Panc1 (cell line): ENCODE measurements around the gene RAET1E.
"Not testable (repeated sequence)": the region's sequence is repeated elsewhere in the genome, so short reads cannot be mapped to it uniquely, and the experiment has no call there.

Experiments used
- POLR2AphosphoS5 ChIP-seq: IDR thresholded peaks from 2 replicates; pipeline ENCODE4 v1.6.1; 2012; ENCODE audit warnings: mild to moderate bottlenecking, low read depth, low read length, moderate library complexity
- REST ChIP-seq, 2 experiments: IDR thresholded peaks; 2 replicates each; pipeline ENCODE4 v1.6.1; 2011 to 2012; ENCODE audit warnings: low read depth in 2 of 2, control low read depth in 1 of 2, low read length in 1 of 2, mild to moderate bottlenecking in 1 of 2, moderate library complexity in 1 of 2; ENCODE audit not compliant: insufficient read depth in 1 of 2
- SIN3A ChIP-seq: IDR thresholded peaks from 2 replicates; pipeline ENCODE4 v1.6.1; 2012; ENCODE audit warnings: low read depth, mild to moderate bottlenecking, low read length, moderate library complexity, borderline replicate concordance; ENCODE audit not compliant: insufficient read depth
- TCF7L2 ChIP-seq: IDR thresholded peaks from 2 replicates; pipeline ENCODE4 v1.6.1; 2011; ENCODE audit warnings: mild to moderate bottlenecking, low read depth, low read length, inconsistent platforms
- TF ChIP-seq, protein P1 (sequence below): fragments of 450-650 bp; IDR thresholded peaks from 2 replicates; pipeline ENCODE4 v1.5.1; 2017; ENCODE audit warnings: mild to moderate bottlenecking

DNA sequence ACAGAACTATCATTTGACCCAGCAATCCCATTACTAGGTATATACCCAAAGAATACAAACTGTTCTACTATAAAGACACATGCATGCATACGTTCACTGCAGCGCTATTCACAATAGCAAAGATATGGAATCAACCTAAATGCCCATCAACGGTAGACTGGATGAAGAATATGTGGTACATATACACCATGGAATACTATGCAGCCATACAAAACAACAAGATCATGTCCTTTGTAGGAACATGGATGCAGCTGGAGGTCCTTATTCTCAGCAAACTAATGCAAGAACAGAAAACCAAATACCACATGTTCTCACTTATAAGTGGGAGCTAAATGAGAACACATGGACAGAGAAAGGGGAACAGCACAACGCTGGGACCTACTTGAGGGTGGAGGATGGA, 49.6 kb downstream of the RAET1E start:
- TF ChIP-seq, protein P1, sequence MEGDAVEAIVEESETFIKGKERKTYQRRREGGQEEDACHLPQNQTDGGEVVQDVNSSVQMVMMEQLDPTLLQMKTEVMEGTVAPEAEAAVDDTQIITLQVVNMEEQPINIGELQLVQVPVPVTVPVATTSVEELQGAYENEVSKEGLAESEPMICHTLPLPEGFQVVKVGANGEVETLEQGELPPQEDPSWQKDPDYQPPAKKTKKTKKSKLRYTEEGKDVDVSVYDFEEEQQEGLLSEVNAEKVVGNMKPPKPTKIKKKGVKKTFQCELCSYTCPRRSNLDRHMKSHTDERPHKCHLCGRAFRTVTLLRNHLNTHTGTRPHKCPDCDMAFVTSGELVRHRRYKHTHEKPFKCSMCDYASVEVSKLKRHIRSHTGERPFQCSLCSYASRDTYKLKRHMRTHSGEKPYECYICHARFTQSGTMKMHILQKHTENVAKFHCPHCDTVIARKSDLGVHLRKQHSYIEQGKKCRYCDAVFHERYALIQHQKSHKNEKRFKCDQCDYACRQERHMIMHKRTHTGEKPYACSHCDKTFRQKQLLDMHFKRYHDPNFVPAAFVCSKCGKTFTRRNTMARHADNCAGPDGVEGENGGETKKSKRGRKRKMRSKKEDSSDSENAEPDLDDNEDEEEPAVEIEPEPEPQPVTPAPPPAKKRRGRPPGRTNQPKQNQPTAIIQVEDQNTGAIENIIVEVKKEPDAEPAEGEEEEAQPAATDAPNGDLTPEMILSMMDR, result not testable (repeated sequence)
- not testable (repeated sequence) for TF ChIP-seq REST (IDR thresholded peaks at IDR 0.05; ENCODE audit: insufficient read depth in 1 of 2, low read depth in 2 of 2, low read length in 1 of 2); POLR2AphosphoS5; SIN3A; TCF7L2
